Neural cell (in vitro differentiated cells): Measurements from ENCODE around the gene DCAF8. TPM values are rescaled to one million over a fixed set of nuclear protein-coding genes. Genes with fewer than 3 reads are reported as not detected.

Experiments
- H2AFZ ChIP-seq: fragments of 200-600, 300-800 bp; sonication (generic), shearing (Covaris generic); 2 replicates; pipeline ENCODE4 v1.6.0; 2014; ENCODE audit warnings: low read depth, mild to moderate bottlenecking, antibody characterized with exemption, low read length, moderate library complexity
- H3F3A ChIP-seq: fragments of 200-600 bp; shearing (Covaris generic); 2 replicates; pipeline ENCODE4 v1.6.1; 2016; ENCODE audit warnings: mild to moderate bottlenecking, moderate library complexity, mixed read lengths, antibody characterized with exemption, low read length; ENCODE audit not compliant: insufficient read depth, poor library complexity, severe bottlenecking
- H3K27ac ChIP-seq: fragments of 200-600, 300-800 bp; sonication (generic), shearing (Covaris generic); 2 replicates; pipeline ENCODE4 v1.5.1; 2014; ENCODE audit warnings: mild to moderate bottlenecking, low read length, moderate library complexity
- H3K27me3 ChIP-seq: fragments of 300-800, 200-600 bp; sonication (generic), shearing (Covaris generic); 2 replicates; pipeline ENCODE4 v1.6.0; 2014; ENCODE audit warnings: mild to moderate bottlenecking, low read depth, low read length, moderate library complexity; ENCODE audit not compliant: insufficient read depth
- H3K36me3 ChIP-seq: fragments of 300-800, 200-600 bp; sonication (generic), shearing (Covaris generic); 2 replicates; pipeline ENCODE4 v1.5.1; 2014; ENCODE audit warnings: mild to moderate bottlenecking, antibody characterized with exemption, low read length, moderate library complexity; ENCODE audit not compliant: insufficient read depth
- H3K4me2 ChIP-seq: fragments of 300-800, 200-600 bp; sonication (generic), shearing (Covaris generic); 2 replicates; pipeline ENCODE4 v1.6.0; 2014; ENCODE audit warnings: mild to moderate bottlenecking, low read length
- H3K4me3 ChIP-seq: fragments of 300-800, 200-600 bp; sonication (generic), shearing (Covaris generic); 2 replicates; pipeline ENCODE4 v1.5.1; 2014; ENCODE audit warnings: mild to moderate bottlenecking, low read length, moderate library complexity
- H3K79me2 ChIP-seq: fragments of 200-600 bp; shearing (Covaris generic); replicated peaks from 2 replicates; pipeline ENCODE4 v1.6.0; 2014; ENCODE audit warnings: mild to moderate bottlenecking, low read length, moderate library complexity; ENCODE audit not compliant: insufficient read depth
- H3K9ac ChIP-seq: fragments of 300-800, 200-600 bp; sonication (generic), shearing (Covaris generic); 2 replicates; pipeline ENCODE4 v1.6.1; 2016; ENCODE audit warnings: mild to moderate bottlenecking, low read length, mixed read lengths
- H3K9me2 ChIP-seq: fragments of 200-600 bp; shearing (Covaris generic); 2 replicates; pipeline ENCODE4 v1.6.1; 2016; ENCODE audit warnings: mild to moderate bottlenecking, low read length, mixed read lengths; ENCODE audit not compliant: insufficient read depth
- H3K9me3 ChIP-seq: fragments of 200-600, 300-800 bp; sonication (generic), shearing (Covaris generic); 2 replicates; pipeline ENCODE4 v1.6.1; 2016; ENCODE audit warnings: mild to moderate bottlenecking, mixed run types, low read length, moderate library complexity, mixed read lengths
- H4K20me1 ChIP-seq: fragments of 200-600 bp; shearing (Covaris generic); 2 replicates; pipeline ENCODE4 v1.6.1; 2016; ENCODE audit warnings: mild to moderate bottlenecking, mixed run types; ENCODE audit not compliant: insufficient read depth
- CTCF ChIP-seq: fragments of 450-650 bp; IDR thresholded peaks from 2 replicates; pipeline ENCODE4 v1.5.1; 2014; ENCODE audit warnings: antibody characterized with exemption, mild to moderate bottlenecking, moderate library complexity; ENCODE audit not compliant: poor library complexity, severe bottlenecking
- EP300 ChIP-seq: fragments of 450-650 bp; conservative IDR thresholded peaks from 2 replicates; pipeline ENCODE4 v1.6.1; 2014; ENCODE audit warnings: antibody characterized with exemption, mild to moderate bottlenecking, moderate library complexity; ENCODE audit not compliant: poor library complexity, severe bottlenecking
- EZH2 ChIP-seq: fragments of 200-600, 300-800 bp; shearing (Covaris generic), sonication (generic); IDR thresholded peaks from 2 replicates; pipeline ENCODE4 v1.6.1; 2014; ENCODE audit warnings: antibody characterized with exemption, low read length, borderline replicate concordance, mild to moderate bottlenecking; ENCODE audit not compliant: insufficient read depth, poor library complexity, severe bottlenecking
- MXI1 ChIP-seq: fragments of 450-650 bp; conservative IDR thresholded peaks from 2 replicates; pipeline ENCODE4 v1.6.1; 2014; ENCODE audit warnings: antibody characterized with exemption, mild to moderate bottlenecking; ENCODE audit not compliant: poor library complexity, severe bottlenecking
- POLR2AphosphoS5 ChIP-seq: IDR thresholded peaks from 2 replicates; pipeline ENCODE4 v1.6.1; 2012
- RAD21 ChIP-seq: fragments of 450-650 bp; conservative IDR thresholded peaks from 2 replicates; pipeline ENCODE4 v1.6.1; 2014; ENCODE audit warnings: antibody characterized with exemption, mild to moderate bottlenecking, moderate library complexity
- SMC3 ChIP-seq: fragments of 450-650 bp; conservative IDR thresholded peaks from 2 replicates; pipeline ENCODE4 v1.6.1; 2014; ENCODE audit warnings: antibody characterized with exemption, mild to moderate bottlenecking, moderate library complexity; ENCODE audit not compliant: poor library complexity
- TAF1 ChIP-seq: IDR thresholded peaks from 2 replicates; pipeline ENCODE4 v1.6.1; 2012; ENCODE audit warnings: low read depth
- polyA plus RNA-seq: library from polyadenylated mRNA; depleted of rRNA; stranded (reverse); fragments of >200 nt; gene quantifications from 2 replicates; pipeline ENCODE4 v1.2.3, GENCODE V29; 2014
- TF ChIP-seq, protein P1 (sequence below): IDR thresholded peaks from 2 replicates; pipeline ENCODE4 v1.6.1; 2012; ENCODE audit warnings: borderline replicate concordance

DCAF8 gene
- polyA plus RNA-seq, 1 donor from 2014 or later = 153 TPM

- Histone ChIP-seq H3K9me3 (no peaks in the 10 kb centered on the region), H3K79me2 (peaks cover 9% of the 10 kb centered on the region), H4K20me1 (no peaks in the 10 kb centered on the region), H3K9me2 (no peaks in the 10 kb centered on the region), H2AFZ (no peak overlapping the region), H3K27me3 (no peaks in the 10 kb centered on the region), H3K27ac (no peak overlapping the region), H3K9ac (no peak overlapping the region), H3K4me2 (no peak overlapping the region), H3F3A (no peaks in the 10 kb centered on the region), H3K36me3 (peaks cover 11% of the 10 kb centered on the region), H3K4me3 (no peak overlapping the region)
- no peak for TF ChIP-seq EZH2
- no peak for TF ChIP-seq MXI1
- no peak for TF ChIP-seq EP300
- TF ChIP-seq POLR2AphosphoS5 = no peak
- no peak for TF ChIP-seq SMC3
- no peak for TF ChIP-seq TAF1
- TF ChIP-seq RAD21 = no peak
- TF ChIP-seq, protein P1, sequence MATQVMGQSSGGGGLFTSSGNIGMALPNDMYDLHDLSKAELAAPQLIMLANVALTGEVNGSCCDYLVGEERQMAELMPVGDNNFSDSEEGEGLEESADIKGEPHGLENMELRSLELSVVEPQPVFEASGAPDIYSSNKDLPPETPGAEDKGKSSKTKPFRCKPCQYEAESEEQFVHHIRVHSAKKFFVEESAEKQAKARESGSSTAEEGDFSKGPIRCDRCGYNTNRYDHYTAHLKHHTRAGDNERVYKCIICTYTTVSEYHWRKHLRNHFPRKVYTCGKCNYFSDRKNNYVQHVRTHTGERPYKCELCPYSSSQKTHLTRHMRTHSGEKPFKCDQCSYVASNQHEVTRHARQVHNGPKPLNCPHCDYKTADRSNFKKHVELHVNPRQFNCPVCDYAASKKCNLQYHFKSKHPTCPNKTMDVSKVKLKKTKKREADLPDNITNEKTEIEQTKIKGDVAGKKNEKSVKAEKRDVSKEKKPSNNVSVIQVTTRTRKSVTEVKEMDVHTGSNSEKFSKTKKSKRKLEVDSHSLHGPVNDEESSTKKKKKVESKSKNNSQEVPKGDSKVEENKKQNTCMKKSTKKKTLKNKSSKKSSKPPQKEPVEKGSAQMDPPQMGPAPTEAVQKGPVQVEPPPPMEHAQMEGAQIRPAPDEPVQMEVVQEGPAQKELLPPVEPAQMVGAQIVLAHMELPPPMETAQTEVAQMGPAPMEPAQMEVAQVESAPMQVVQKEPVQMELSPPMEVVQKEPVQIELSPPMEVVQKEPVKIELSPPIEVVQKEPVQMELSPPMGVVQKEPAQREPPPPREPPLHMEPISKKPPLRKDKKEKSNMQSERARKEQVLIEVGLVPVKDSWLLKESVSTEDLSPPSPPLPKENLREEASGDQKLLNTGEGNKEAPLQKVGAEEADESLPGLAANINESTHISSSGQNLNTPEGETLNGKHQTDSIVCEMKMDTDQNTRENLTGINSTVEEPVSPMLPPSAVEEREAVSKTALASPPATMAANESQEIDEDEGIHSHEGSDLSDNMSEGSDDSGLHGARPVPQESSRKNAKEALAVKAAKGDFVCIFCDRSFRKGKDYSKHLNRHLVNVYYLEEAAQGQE = no peak
- no peak for TF ChIP-seq CTCF
These were observed 22.6 kb downstream of the DCAF8 start for GRCh38 chr1:160239582-160240299.

DNA sequence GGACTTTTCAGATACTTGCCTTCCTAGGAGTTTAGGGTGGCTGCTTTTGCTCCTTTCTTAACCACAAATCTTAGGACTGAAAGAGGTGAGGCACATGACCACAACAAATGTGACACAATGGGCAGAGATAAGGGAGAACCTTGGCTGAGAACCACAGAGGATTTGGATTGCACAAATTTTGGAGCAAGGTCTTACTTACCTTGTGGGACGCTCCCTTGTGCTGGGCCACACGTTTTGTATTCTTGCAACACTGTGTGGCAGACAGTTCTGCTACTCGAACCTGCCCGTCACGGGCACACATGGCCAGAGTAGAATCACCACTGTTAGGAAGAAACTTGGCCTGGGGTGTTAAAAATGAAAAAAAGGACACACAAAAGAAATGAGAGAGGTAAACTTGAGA is 23.9 kb downstream of the DCAF8 start:
- Histone ChIP-seq H2AFZ (no peak overlapping the region), H3K27me3 (no peaks in the 10 kb centered on the region), H3K9me2 (no peaks in the 10 kb centered on the region), H3K4me3 (no peak overlapping the region), H3F3A (no peaks in the 10 kb centered on the region), H3K9ac (no peak overlapping the region), H3K79me2 (peaks cover 9% of the 10 kb centered on the region), H4K20me1 (no peaks in the 10 kb centered on the region), H3K36me3 (peaks cover 11% of the 10 kb centered on the region), H3K27ac (no peak overlapping the region), H3K9me3 (no peaks in the 10 kb centered on the region), H3K4me2 (no peak overlapping the region)
- TF ChIP-seq, protein P1 = no peak
- TF ChIP-seq MXI1 (no peak), RAD21 (no peak), EP300 (no peak), SMC3 (no peak), CTCF (no peak), EZH2 (no peak), POLR2AphosphoS5 (no peak)
